D721Med (cell line): Measurements from ENCODE around the gene RALGAPA2.

ENCODE experiments used
- DNase-seq: peaks from one replicate; pipeline ENCODE4 v3.0.0; 2011; ENCODE audit warnings: low spot score; ENCODE audit not compliant: insufficient read length
- FAIRE-seq: peaks from 2 replicates; lab custom pipeline; 2011; peaks lifted over from hg19 to GRCh38; lab: Jason Lieb, UNC
- TF ChIP-seq, protein P1 (sequence below): IDR thresholded peaks from 2 replicates; pipeline ENCODE4 v1.5.1; 2012; ENCODE audit warnings: mild to moderate bottlenecking, control low read depth; ENCODE audit not compliant: insufficient read depth; ENCODE audit errors: missing control alignments

Gene RALGAPA2

DNA sequence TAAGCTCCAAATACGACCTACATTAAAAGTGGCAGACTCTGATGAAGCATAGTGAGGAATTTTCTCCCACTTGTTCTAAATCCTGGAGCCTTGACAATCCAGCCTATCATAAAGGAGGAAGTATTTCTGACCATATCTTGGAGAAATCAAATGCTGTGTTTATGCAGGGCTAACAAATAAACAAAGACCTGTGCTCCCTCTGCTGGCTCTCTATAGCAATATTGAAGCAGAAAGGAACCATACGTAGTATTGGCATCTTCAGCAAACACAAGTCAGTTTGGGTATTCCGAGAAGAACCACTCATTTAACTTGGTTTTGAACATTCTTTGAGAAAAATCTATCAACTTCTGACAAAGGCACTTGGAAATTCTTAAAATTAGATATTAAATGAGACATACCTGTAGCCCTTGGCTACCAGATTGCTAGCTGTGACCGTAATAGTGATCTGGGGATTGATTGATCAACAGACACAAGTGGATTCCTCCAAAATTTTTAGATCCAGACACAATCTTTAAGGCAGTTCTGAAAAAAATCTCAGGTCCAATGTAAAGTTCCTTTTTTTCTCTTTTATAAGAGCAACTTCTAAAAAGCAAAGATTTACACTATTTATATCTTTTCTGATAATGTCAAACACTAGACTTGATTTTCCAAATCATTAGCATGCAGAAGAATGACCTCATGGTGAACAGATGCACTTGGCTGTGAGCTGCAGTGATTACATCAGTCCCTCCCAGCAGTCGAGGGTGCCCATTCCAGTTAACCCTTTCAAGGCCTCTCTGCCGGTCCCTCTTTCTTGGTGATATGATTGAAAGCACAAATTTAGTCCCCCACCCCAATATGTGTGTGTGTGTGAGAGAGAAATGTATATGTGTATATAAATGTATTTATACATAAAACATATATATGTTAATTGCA lies 304.3 kb downstream of the RALGAPA2 start:
- DNase-seq (no peak), FAIRE-seq (no peak)
- TF ChIP-seq, protein P1, sequence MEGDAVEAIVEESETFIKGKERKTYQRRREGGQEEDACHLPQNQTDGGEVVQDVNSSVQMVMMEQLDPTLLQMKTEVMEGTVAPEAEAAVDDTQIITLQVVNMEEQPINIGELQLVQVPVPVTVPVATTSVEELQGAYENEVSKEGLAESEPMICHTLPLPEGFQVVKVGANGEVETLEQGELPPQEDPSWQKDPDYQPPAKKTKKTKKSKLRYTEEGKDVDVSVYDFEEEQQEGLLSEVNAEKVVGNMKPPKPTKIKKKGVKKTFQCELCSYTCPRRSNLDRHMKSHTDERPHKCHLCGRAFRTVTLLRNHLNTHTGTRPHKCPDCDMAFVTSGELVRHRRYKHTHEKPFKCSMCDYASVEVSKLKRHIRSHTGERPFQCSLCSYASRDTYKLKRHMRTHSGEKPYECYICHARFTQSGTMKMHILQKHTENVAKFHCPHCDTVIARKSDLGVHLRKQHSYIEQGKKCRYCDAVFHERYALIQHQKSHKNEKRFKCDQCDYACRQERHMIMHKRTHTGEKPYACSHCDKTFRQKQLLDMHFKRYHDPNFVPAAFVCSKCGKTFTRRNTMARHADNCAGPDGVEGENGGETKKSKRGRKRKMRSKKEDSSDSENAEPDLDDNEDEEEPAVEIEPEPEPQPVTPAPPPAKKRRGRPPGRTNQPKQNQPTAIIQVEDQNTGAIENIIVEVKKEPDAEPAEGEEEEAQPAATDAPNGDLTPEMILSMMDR: peak; percentile 50

DNA sequence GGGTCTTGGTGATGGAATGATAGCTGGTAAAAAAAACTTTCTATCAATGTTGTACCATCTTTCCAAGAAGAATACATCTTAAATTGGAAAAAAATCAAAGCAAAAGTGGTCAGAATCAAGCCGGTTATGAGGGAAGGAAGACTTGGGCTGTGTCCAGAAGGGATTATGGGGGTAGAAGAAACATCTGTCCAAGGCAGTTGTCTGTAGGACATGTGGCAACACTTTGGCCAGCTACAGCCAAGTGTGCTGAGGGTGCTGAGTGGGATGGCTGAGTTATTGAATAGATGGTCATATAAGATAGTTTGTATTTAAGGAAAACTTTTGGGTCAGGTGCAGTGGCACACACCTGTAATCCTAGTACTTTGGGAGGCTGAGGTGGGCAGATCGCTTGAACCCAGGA lies 306.1 kb downstream of the RALGAPA2 start:
- no peak for DNase-seq
- TF ChIP-seq, protein P1: no peak
- no peak for FAIRE-seq

DNA sequence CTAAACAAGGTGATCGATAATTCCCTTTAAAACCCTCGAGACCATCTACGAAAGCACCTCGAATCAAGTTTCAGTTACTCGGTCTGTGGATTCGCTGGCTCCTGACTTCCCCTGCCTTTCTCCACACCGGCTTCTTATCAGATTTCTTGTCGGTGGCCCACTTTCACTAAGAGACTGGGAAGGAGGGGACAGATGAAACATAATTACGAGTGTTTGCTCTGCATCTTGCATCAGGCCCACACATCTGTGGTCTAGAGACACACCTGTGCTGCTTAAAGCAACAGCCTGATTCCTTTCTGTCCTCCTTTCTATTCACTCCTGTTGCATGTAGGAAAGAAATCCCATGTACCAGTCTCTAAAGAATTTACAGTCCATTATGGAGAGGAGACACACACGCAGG lies 306.8 kb downstream of the RALGAPA2 start:
- TF ChIP-seq, protein P1: no peak
- FAIRE-seq (no peak), DNase-seq (no peak)

DNA sequence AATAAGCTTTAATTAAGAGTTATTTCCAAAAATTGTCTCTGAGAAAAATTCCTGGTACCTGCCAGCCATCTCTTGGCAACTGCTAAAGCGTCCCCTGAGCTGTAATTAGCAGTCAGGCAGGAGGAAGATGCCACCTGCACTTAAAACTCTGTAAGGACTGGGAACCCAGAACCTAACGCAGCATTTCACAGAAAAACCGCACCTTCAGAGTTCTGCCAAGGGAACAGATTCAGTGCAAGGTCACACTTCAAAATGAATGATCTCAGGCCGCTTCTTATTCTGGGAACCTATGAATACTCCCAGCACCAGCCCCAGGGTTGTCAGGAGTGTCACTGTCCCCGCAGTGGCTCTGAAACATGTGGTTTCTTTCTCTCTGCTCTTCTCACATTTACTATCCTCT lies 307.8 kb downstream of the RALGAPA2 start:
- FAIRE-seq (no peak), DNase-seq (no peak)
- TF ChIP-seq, protein P1: no peak

DNA sequence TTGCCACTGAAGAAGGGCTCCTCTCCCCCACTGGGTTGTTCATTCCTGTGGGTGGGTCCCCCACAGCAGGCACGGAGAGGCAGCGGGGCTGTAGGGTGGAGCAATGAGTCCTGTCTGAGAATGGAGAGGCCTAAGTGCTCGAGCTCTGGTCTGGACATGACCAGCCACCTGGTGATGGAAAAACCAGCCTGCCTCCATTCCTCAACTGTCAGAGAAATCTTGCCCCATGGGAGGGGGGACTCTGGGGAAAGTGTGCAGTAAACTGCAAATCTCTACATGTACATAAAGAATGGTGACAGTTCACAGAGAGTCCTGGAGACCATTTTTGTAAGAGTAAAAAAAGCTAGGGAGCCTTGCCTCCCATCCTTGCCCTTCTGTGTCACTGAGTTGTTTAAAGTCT lies 310.5 kb downstream of the RALGAPA2 start:
- TF ChIP-seq, protein P1: no peak
- FAIRE-seq: no peak
- DNase-seq: no peak

DNA sequence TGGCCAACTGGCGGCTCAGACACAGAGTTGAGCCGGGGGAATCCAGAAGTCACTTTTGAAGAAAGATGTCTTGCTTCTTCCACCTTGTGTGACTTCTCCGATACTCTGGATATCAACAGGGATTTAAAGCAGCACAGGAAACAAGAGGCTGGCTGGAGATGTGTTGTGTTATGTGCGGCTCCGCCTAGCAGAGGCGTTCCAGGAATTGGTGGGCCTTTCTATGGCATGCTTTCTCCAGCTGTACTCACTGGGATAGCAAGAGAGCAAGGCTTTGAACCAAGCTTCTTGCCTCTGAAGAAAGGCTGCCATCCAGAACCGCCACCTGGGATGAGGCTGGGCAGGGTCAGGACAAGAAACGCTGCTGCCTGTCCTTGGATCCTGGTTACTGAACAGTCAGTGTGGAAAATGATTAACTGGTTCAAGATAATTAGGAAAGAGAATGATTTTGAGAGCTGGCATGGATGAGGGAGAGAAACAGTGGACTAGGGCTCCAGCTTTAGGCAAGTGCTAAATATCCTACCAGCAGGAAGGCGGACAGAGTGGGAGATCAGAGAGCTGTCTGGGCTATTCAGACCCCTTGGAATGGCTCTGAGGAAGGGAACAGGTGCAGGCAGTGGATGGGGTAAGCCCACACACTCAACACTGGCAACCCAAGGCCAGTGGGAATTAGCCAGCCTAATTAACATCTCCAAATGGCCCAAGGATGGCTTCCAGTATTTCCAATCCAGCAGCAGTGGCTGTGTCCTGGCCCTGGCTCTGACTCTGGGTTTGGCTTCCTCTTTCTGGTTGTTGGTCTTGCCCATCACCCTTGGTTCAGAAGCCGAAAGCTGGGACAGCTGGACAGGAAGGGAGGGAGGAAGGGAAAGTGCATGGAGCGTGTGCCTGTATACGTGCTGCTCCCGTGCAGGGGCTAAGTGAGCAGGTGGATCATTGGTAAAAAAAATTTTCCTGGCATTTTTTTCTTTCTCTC lies 312.6 kb downstream of the RALGAPA2 start:
- TF ChIP-seq, protein P1: no peak
- FAIRE-seq (no peak), DNase-seq (no peak)
